H1 (cell line): ENCODE measurements around the gene NLRC3. TPM values are rescaled to one million over a fixed set of nuclear protein-coding genes. Genes with fewer than 3 reads are reported as not detected.

ENCODE experiments used
- CTCF ChIA-PET: fragments of 300-600 bp; sonication (Branson Sonifier 250); formaldehyde crosslinking; loops from one replicate; lab custom pipeline; 2021; ENCODE audit not compliant: partially characterized antibody; lab: Charles Lee
- POLR2A ChIA-PET: fragments of 300-600 bp; sonication (Branson Sonifier 250); formaldehyde crosslinking; loops from one replicate; lab custom pipeline; 2021; ENCODE audit warnings: inconsistent platforms; ENCODE audit not compliant: partially characterized antibody; lab: Charles Lee
- DNase-seq, 2 experiments: peaks; one replicate each; pipeline versions ENCODE4 v3.0.0 to v3.0.0-alpha.2; 2010 to 2022; ENCODE audit warnings: low spot score in 2 of 2, low read depth in 1 of 2, mixed read lengths in 1 of 2
- FAIRE-seq: peaks from 2 replicates; lab custom pipeline; 2011; peaks lifted over from hg19 to GRCh38; lab: Jason Lieb, UNC
- H2AFZ ChIP-seq: 2 replicates; pipeline ENCODE4 v1.8.1; 2012; ENCODE audit warnings: low read length, inconsistent platforms
- H2AK5ac ChIP-seq: 2 replicates; pipeline ENCODE4 v1.6.1; 2013; ENCODE audit warnings: low read depth, low read length
- H2BK120ac ChIP-seq: replicated peaks from 2 replicates; pipeline ENCODE3; 2013; ENCODE audit warnings: low read depth, low read length, inconsistent platforms
- H2BK12ac ChIP-seq: 2 replicates; pipeline ENCODE4 v1.6.1; 2013; ENCODE audit warnings: low read depth, low read length
- H2BK15ac ChIP-seq: 2 replicates; pipeline ENCODE4 v1.6.1; 2013; ENCODE audit warnings: low read length
- H2BK20ac ChIP-seq: 2 replicates; pipeline ENCODE4 v1.6.1; 2013; ENCODE audit warnings: low read length
- H2BK5ac ChIP-seq: 2 replicates; pipeline ENCODE4 v1.6.1; 2013; ENCODE audit warnings: low read depth, low read length
- H3K14ac ChIP-seq: 2 replicates; pipeline ENCODE4 v1.6.1; 2013; ENCODE audit warnings: inconsistent platforms; ENCODE audit not compliant: insufficient read length
- H3K18ac ChIP-seq: 2 replicates; pipeline ENCODE4 v1.6.1; 2013; ENCODE audit warnings: low read length; ENCODE audit errors: extremely low read depth
- H3K23ac ChIP-seq: 2 replicates; pipeline ENCODE4 v1.6.1; 2013; ENCODE audit warnings: inconsistent platforms; ENCODE audit not compliant: insufficient read length
- H3K23me2 ChIP-seq: 2 replicates; pipeline ENCODE4 v1.6.1; 2013; ENCODE audit warnings: low read depth, low read length
- H3K27ac ChIP-seq: 2 replicates; pipeline ENCODE4 v1.6.1; 2011; ENCODE audit warnings: low read depth, low read length, inconsistent platforms
- H3K27me3 ChIP-seq, 4 experiments: replicated peaks in 1 of 4; 1 replicate in 1 of 4; 2 replicates in 3 of 4; pipeline versions ENCODE4 v1.6.1 to v1.8.1; 2011 to 2013; ENCODE audit warnings: low read length in 3 of 4, mild to moderate bottlenecking in 3 of 4, inconsistent platforms in 2 of 4, mixed read lengths in 2 of 4, moderate library complexity in 1 of 4; ENCODE audit not compliant: control insufficient read depth in 3 of 4, insufficient read depth in 3 of 4; ENCODE audit errors: extremely low read depth in 1 of 4
- H3K36me3 ChIP-seq, 4 experiments: 2 replicates each; pipeline versions ENCODE4 v1.6.1 to v1.8.1; 2011 to 2013; ENCODE audit warnings: mild to moderate bottlenecking in 4 of 4, low read length in 3 of 4, moderate library complexity in 2 of 4, control low read depth in 1 of 4, inconsistent platforms in 1 of 4; ENCODE audit not compliant: insufficient read depth in 4 of 4, control insufficient read depth in 2 of 4
- H3K4ac ChIP-seq: replicated peaks from 2 replicates; pipeline ENCODE3; 2013; ENCODE audit warnings: low read length, low read depth, mixed read lengths, inconsistent platforms; ENCODE audit not compliant: insufficient read length
- H3K4me1 ChIP-seq, 4 experiments: replicated peaks in 1 of 4; 1 replicate in 1 of 4; 2 replicates in 3 of 4; pipeline versions ENCODE4 v1.6.1 to v1.8.1; 2011 to 2013; ENCODE audit warnings: low read length in 3 of 4, inconsistent platforms in 2 of 4, mixed read lengths in 1 of 4; ENCODE audit not compliant: insufficient read depth in 4 of 4, control insufficient read depth in 3 of 4
- H3K4me2 ChIP-seq, 2 experiments: 2 replicates each; pipeline versions ENCODE4 v1.6.1 to v1.8.1; 2011 to 2013; ENCODE audit warnings: low read depth in 2 of 2, low read length in 2 of 2, control low read depth in 1 of 2, inconsistent platforms in 1 of 2, mild to moderate bottlenecking in 1 of 2; ENCODE audit not compliant: insufficient read depth in 1 of 2
- H3K4me3 ChIP-seq, 4 experiments: fragments of 200-600, 300-600 bp in 1 of 4; sonication (generic), shearing (Covaris generic), sonication (Bioruptor Twin) in 1 of 4; 2 replicates each; pipeline versions ENCODE4 v1.5.1 to v1.8.1; 2011 to 2016; ENCODE audit warnings: low read length in 4 of 4, low read depth in 3 of 4, control low read depth in 2 of 4, inconsistent platforms in 2 of 4, mild to moderate bottlenecking in 2 of 4, mixed read lengths in 1 of 4, moderate library complexity in 1 of 4; ENCODE audit not compliant: insufficient read depth in 2 of 4; ENCODE audit errors: extremely low read depth in 1 of 4
- H3K56ac ChIP-seq: replicated peaks from 2 replicates; pipeline ENCODE3; 2013; ENCODE audit warnings: low read depth, mild to moderate bottlenecking, mixed read lengths, low read length, inconsistent platforms; ENCODE audit not compliant: insufficient read length
- H3K79me1 ChIP-seq: 2 replicates; pipeline ENCODE4 v1.6.1; 2013; ENCODE audit warnings: low read depth, low read length, control low read depth
- H3K79me2 ChIP-seq, 2 experiments: 2 replicates each; pipeline versions ENCODE4 v1.6.1 to v1.8.1; 2012 to 2013; ENCODE audit warnings: low read length in 2 of 2, mild to moderate bottlenecking in 2 of 2, inconsistent platforms in 1 of 2; ENCODE audit not compliant: insufficient read depth in 2 of 2, control insufficient read depth in 1 of 2
- H3K9ac ChIP-seq, 4 experiments: replicated peaks in 1 of 4; 1 replicate in 1 of 4; 2 replicates in 3 of 4; pipeline versions ENCODE4 v1.6.1 to v1.8.1; 2011 to 2013; ENCODE audit warnings: low read depth in 3 of 4, low read length in 3 of 4, control low read depth in 2 of 4, mild to moderate bottlenecking in 2 of 4, moderate library complexity in 2 of 4, inconsistent platforms in 1 of 4; ENCODE audit errors: extremely low read depth in 1 of 4
- H3K9me3 ChIP-seq, 2 experiments: 2 replicates each; pipeline versions ENCODE4 v1.6.1 to v1.8.1; 2012 to 2013; ENCODE audit warnings: mild to moderate bottlenecking in 2 of 2, moderate library complexity in 2 of 2, control low read depth in 1 of 2, inconsistent platforms in 1 of 2, low read depth in 1 of 2, low read length in 1 of 2, mixed read lengths in 1 of 2; ENCODE audit not compliant: insufficient read depth in 2 of 2
- H4K20me1 ChIP-seq, 2 experiments: replicated peaks in 1 of 2; 2 replicates each; pipeline versions ENCODE3 to v1.8.1; 2011 to 2013; ENCODE audit warnings: inconsistent platforms in 2 of 2, low read length in 2 of 2, mild to moderate bottlenecking in 1 of 2; ENCODE audit not compliant: insufficient read depth in 2 of 2, control insufficient read depth in 1 of 2
- H4K5ac ChIP-seq: 2 replicates; pipeline ENCODE4 v1.6.1; 2013; ENCODE audit warnings: low read length, low read depth, mixed read lengths, inconsistent platforms; ENCODE audit not compliant: insufficient read length
- H4K8ac ChIP-seq: 2 replicates; pipeline ENCODE4 v1.8.0; 2013; ENCODE audit warnings: mild to moderate bottlenecking, moderate library complexity, low read length, inconsistent platforms; ENCODE audit not compliant: insufficient read depth; ENCODE audit errors: extremely low read depth
- H4K91ac ChIP-seq: replicated peaks from 2 replicates; pipeline ENCODE3; 2013; ENCODE audit warnings: low read length, mixed read lengths, inconsistent platforms; ENCODE audit not compliant: insufficient read length
- BACH1 ChIP-seq: IDR thresholded peaks from 2 replicates; pipeline ENCODE4 v1.6.1; 2012; ENCODE audit warnings: low read length, improper control_type of control experiment
- FOSL1 ChIP-seq: IDR thresholded peaks from 2 replicates; pipeline ENCODE4 v1.6.1; 2011; ENCODE audit warnings: mild to moderate bottlenecking, low read depth, low read length, moderate library complexity; ENCODE audit not compliant: insufficient read depth
- SIX5 ChIP-seq: IDR thresholded peaks from 2 replicates; pipeline ENCODE4 v1.6.1; 2011; ENCODE audit warnings: mild to moderate bottlenecking, low read depth, low read length
- USF2 ChIP-seq: IDR thresholded peaks from 2 replicates; pipeline ENCODE4 v1.6.1; 2011; ENCODE audit warnings: low read length, improper control_type of control experiment
- WGBS, 2 experiments: shearing (Covaris generic) in 1 of 2; methylation state at CpG; one replicate each; pipeline versions ENCODE4 v1.1.6 to v1.1.7; 2013 to 2015; ENCODE audit warnings: low lambda C conversion rate in 2 of 2, mixed read lengths in 2 of 2, inconsistent platforms in 1 of 2, low coverage in 1 of 2, missing lambda C conversion rate in 1 of 2; ENCODE audit not compliant: insufficient replicate concordance in 2 of 2, insufficient coverage in 1 of 2, insufficient read length in 1 of 2; ENCODE audit errors: extremely low coverage in 1 of 2, missing lambda C conversion rate in 1 of 2; 5-methylcytosine and 5-hydroxymethylcytosine counted together
- polyA plus RNA-seq, 7 experiments: library from polyadenylated mRNA; depleted of rRNA in 3 of 7; stranded (reverse) in 5 of 7; unstranded in 2 of 7; fragments of >200 nt in 5 of 7; fragments of 200-250 nt in 2 of 7; gene quantifications; 1 replicate in 5 of 7; 2 replicates in 1 of 7; 4 replicates in 1 of 7; pipeline versions ENCODE4 v1.2.1 to v1.2.3, GENCODE V29; 2011 to 2013; ENCODE audit warnings: missing spikeins in 2 of 7, mixed read lengths in 2 of 7
- total RNA-seq: library from RNA; stranded (reverse); fragmentation: NEBNext Ultra II Directional; extraction: Animal tissue kit (Norgen Biotek cat#: 25700); gene quantifications from 2 replicates; pipeline ENCODE4 v1.2.1, GENCODE V29; 2021

The NLRC3 gene
- total and polyA plus RNA-seq, 2 of the 8 experiments (the other 6 are each of a cell fraction or from before 2014, with no cell fraction given) = 0.18 to 0.20 TPM

- TF ChIP-seq BACH1 (no peak), USF2 (no peak), FOSL1 (no peak), SIX5 (no peak)
- Histone ChIP-seq H3K27ac (no peak overlapping the region), H2BK5ac (no peak overlapping the region), H3K9me3 (no peaks in the 10 kb centered on the region), H2BK120ac (no peak overlapping the region), H4K20me1 (peaks cover 0 to 2% of the 10 kb centered on the region in 2 experiments), H2BK15ac (no peak overlapping the region), H2BK20ac (no peak overlapping the region), H3K14ac (no peak overlapping the region), H2AFZ (no peak overlapping the region), H3K23me2 (peaks cover 6% of the 10 kb centered on the region; the same call in 1 of the 2 replicates), H3K36me3 (peaks cover 0 to 14% (median 4%) of the 10 kb centered on the region in 4 experiments; a peak in 4 of 8 replicates), H3K27me3 (peaks cover 0 to 3% (median 0%) of the 10 kb centered on the region in 4 experiments; a peak in 2 of 7 replicates), H3K23ac (no peak overlapping the region), H2BK12ac (no peak overlapping the region), H3K4me3 (no peak overlapping the region), H3K18ac (no peak overlapping the region), H4K91ac (no peak overlapping the region), H3K4me2 (no peak overlapping the region), H3K4me1 (peaks cover 0 to 4% (median 0%) of the 10 kb centered on the region in 4 experiments; a peak in 1 of 7 replicates), H3K4ac (no peak overlapping the region), H4K8ac (no peak overlapping the region), H4K5ac (no peak overlapping the region), H3K79me1 (no peaks in the 10 kb centered on the region), H2AK5ac (no peak overlapping the region), H3K79me2 (no peaks in the 10 kb centered on the region), H3K56ac (no peak overlapping the region), H3K9ac (no peak overlapping the region)
- FAIRE-seq (no peak), DNase-seq (no peak)
- ChIA-PET CTCF (interaction anchor here (0.6 kb wide), 1 partner anchor 561 kb away, joined by 3 read pairs; no protein-coding TSS in a partner anchor), POLR2A (interaction anchor here (0.9 kb wide), 1 partner anchor 69 kb away, joined by 3 read pairs; no protein-coding TSS in a partner anchor)
- WGBS, 2 experiments = 96% methylated on average over 11 of the region's 11 CpGs; no CpG with 5 or more reads in 1 of the 2 experiments
Observed at GRCh38 chr16:3606441-3606840, 29.2 kb upstream of the NLRC3 start.
